ENCODE measurements around the gene DAB1. TPM values are rescaled to one million over a fixed set of nuclear protein-coding genes. Genes with fewer than 3 reads are reported as not detected.

DAB1 gene
- total RNA-seq, 1 donor from 2014 or later, result not detected

DNA sequence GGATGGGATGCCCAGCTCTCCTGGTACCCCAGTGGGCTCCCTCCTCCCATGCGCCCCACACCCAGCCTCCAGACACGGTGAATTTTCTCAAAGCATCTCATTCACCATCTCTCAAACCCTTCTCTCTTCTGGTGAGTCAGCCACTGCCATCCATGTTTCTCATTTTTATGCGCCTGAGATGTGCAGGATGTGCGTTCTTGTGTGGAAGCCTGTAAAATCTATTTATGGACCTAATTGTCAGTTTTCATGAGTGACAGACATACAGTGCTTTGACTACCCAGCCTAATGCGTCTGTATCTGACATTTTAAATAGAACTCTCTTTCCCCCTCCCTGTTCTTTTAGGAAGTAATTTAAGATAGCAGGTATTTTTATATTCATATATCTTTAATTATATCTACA, 158.8 kb downstream of the DAB1 start:
- Mint-ChIP-seq H3K27me3 (ENCODE audit: low read depth) (no peaks in the 10 kb centered on the region), H3K9me3 (ENCODE audit: low read depth) (peaks cover 4% of the 10 kb centered on the region), H3K4me3 (ENCODE audit: unreplicated experiment) (no peak overlapping the region), H3K27ac (ENCODE audit: unreplicated experiment) (no peak overlapping the region), H3K36me3 (ENCODE audit: low read depth) (no peaks in the 10 kb centered on the region), H3K4me1 (ENCODE audit: low read depth) (no peaks in the 10 kb centered on the region)
- DNase-seq (ENCODE audit: low spot score), result no peak
- TF ChIP-seq, protein P1, sequence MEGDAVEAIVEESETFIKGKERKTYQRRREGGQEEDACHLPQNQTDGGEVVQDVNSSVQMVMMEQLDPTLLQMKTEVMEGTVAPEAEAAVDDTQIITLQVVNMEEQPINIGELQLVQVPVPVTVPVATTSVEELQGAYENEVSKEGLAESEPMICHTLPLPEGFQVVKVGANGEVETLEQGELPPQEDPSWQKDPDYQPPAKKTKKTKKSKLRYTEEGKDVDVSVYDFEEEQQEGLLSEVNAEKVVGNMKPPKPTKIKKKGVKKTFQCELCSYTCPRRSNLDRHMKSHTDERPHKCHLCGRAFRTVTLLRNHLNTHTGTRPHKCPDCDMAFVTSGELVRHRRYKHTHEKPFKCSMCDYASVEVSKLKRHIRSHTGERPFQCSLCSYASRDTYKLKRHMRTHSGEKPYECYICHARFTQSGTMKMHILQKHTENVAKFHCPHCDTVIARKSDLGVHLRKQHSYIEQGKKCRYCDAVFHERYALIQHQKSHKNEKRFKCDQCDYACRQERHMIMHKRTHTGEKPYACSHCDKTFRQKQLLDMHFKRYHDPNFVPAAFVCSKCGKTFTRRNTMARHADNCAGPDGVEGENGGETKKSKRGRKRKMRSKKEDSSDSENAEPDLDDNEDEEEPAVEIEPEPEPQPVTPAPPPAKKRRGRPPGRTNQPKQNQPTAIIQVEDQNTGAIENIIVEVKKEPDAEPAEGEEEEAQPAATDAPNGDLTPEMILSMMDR (IDR thresholded peaks at IDR 0.05), result no peak

DNA sequence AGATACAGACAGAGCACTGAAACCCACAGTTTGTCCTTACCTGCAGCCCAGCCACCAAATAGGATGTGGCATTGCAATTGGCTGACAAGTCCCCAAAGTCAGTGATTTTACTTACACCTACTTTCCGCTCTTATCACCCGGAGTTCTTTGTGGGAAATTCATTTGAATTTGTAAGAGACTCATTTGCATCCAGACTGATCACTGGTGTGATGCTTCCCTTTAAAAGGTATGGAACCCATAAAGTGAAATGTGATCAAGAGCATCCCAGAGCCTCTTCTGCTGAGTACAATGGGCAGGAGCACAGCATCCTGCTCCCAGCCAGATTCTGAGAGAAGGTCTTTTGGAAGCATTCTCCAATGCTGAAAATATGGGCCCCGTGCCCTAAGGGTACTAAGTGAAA, 161.4 kb downstream of the DAB1 start:
- H3K4me1 Mint-ChIP-seq (ENCODE audit: low read depth), result no peaks in the 10 kb centered on the region
- H3K36me3 Mint-ChIP-seq (ENCODE audit: low read depth), result no peaks in the 10 kb centered on the region
- no peak overlapping the region for H3K27ac Mint-ChIP-seq (ENCODE audit: unreplicated experiment)
- no peak overlapping the region for H3K4me3 Mint-ChIP-seq (ENCODE audit: unreplicated experiment)
- no peak for DNase-seq (ENCODE audit: low spot score)
- no peaks in the 10 kb centered on the region for H3K27me3 Mint-ChIP-seq (ENCODE audit: low read depth)
- TF ChIP-seq, protein P1 (IDR thresholded peaks at IDR 0.05), result no peak
- peaks cover 14% of the 10 kb centered on the region for H3K9me3 Mint-ChIP-seq (ENCODE audit: low read depth)

DNA sequence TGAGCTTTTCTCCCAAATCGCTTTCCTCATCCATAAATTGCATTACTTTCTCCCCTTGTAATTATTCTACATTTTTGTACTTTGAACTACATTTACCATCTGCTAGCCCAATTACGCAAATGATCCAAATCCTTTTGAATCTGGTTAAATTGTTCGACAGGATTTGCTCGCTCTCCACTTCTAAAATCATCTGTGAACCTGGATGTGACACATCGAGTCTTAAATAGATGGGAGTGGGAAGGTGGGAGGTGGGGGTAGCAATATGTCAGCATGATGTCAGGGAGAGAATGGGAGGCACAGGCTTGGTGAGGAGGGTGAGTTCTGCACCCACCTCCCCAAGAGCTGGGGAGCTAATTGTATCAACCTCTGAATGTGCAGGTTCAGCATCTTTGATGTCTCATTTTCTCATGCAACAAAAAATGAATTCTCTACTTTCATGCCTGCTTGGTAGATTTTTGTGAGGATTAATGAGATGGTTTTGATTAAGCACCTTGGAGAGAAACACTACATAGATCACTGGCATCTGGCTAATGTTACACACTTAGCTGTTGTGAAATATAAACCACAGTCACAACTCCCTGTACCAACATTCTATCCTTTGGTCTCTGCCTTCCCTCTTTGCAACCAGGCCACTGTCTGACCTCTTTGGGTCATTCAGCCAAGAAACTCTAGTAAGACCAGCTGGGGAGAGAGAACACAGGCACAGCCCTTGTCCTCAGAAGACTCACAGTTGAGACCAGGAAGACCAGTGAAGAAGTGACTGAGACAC, 165.1 kb downstream of the DAB1 start:
- peaks cover 4% of the 10 kb centered on the region for H3K27me3 Mint-ChIP-seq (ENCODE audit: low read depth)
- H3K36me3 Mint-ChIP-seq (ENCODE audit: low read depth), result no peaks in the 10 kb centered on the region
- no peak overlapping the region for H3K4me3 Mint-ChIP-seq (ENCODE audit: unreplicated experiment)
- no peak for DNase-seq (ENCODE audit: low spot score)
- no peaks in the 10 kb centered on the region for H3K4me1 Mint-ChIP-seq (ENCODE audit: low read depth)
- no peak overlapping the region for H3K27ac Mint-ChIP-seq (ENCODE audit: unreplicated experiment)
- TF ChIP-seq, protein P1 (IDR thresholded peaks at IDR 0.05), result no peak
- H3K9me3 Mint-ChIP-seq (ENCODE audit: low read depth), result peaks cover 10% of the 10 kb centered on the region

DNA sequence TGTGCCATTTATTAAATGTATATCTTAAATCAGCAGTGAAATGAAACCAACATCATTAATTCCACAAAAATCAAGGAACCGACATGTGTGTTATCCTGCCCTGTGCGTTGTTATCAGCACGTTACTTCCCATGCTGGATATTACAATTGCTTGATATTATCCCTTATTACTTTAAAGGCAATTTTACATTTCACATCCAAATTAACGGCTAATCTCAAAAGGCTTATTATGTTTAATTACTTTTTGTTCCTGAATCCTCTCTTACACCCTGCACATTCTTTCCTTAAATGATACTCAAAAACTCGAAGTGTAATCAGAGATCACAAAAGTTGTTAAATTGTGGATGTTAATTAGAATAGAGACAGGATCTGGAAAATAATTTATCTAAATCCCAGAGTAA, 167.9 kb downstream of the DAB1 start:
- Mint-ChIP-seq H3K36me3 (ENCODE audit: low read depth) (no peaks in the 10 kb centered on the region), H3K4me3 (ENCODE audit: unreplicated experiment) (no peak overlapping the region), H3K9me3 (ENCODE audit: low read depth) (peaks cover 10% of the 10 kb centered on the region), H3K27ac (ENCODE audit: unreplicated experiment) (no peak overlapping the region), H3K4me1 (ENCODE audit: low read depth) (no peaks in the 10 kb centered on the region), H3K27me3 (ENCODE audit: low read depth) (peaks cover 4% of the 10 kb centered on the region)
- TF ChIP-seq, protein P1 (IDR thresholded peaks at IDR 0.05), result no peak
- no peak for DNase-seq (ENCODE audit: low spot score)

DNA sequence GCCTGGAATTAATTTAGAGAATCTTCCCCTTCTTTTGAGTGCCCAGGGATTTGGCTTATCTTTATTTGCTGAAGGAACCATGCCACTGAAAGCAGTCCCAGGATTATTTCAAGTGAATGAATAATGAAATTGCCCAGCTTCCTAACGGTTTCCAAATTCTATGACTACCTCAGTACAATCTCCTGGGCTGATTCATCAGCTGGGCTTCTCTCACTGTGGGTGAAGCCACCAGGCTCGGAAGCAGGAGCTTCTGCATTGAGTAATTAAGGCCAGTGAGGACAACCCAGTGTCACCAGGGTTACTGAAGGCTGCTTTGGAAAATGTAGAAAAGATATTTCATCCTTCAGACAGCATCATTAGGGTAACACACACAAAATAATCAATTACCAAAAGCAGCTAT, 169.8 kb downstream of the DAB1 start:
- DNase-seq (ENCODE audit: low spot score), result no peak
- Mint-ChIP-seq H3K27ac (ENCODE audit: unreplicated experiment) (no peak overlapping the region), H3K9me3 (ENCODE audit: low read depth) (peaks cover 10% of the 10 kb centered on the region), H3K36me3 (ENCODE audit: low read depth) (no peaks in the 10 kb centered on the region), H3K4me1 (ENCODE audit: low read depth) (no peaks in the 10 kb centered on the region), H3K4me3 (ENCODE audit: unreplicated experiment) (no peak overlapping the region), H3K27me3 (ENCODE audit: low read depth) (peaks cover 4% of the 10 kb centered on the region)
- TF ChIP-seq, protein P1 (IDR thresholded peaks at IDR 0.05), result no peak
